NCI-H146 (cell line): Measurements from ENCODE around the gene PDX1.

ENCODE experiments used
- DNase-seq: peaks from one replicate; lab custom pipeline; 2025; lab: John Stamatoyannopoulos, UW

The PDX1 gene

DNA sequence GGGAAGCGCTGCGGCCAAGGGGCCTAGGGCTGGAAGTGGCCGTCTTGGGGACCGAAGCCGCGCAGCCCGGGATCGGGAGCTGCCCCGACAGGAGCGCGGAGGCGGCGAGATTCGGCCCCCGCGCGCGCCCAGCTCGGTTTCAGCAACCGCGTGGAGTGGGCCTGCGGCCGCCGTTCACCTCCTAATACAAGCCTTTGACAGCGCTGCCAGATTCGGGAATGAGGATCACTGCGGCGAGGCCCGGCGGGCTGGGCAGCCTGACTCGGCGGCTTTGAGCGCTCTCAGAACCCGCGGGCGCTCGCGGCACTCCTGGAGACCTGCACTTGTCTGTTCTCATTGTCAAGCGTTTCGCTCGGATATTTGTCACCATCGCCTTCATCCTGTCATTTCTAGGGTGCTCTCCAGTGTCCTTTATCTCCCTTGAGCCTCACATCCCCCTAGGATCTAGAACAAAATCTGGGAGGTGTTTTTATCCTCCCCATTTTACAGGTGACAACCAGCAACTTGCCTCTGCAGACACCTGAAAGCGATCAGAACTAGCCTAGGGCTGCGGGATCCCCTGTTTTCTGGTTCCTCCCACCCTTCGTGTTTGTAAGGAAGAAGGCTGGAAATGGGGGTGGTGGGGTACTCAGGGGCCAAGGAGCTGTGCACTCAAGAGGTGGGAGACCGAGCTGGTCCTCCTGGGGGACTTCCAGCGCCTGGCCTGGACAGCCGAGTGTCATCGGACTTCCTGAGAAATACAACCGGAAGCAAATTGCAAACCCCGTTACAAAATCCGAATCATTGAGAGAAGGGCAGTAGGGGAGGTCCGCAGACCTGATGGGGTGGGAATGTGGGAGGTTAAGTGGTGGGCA is 50.8 kb downstream of the PDX1 start:
- DNase-seq: no peak

GRCh38 chr13:27971236-27971645 is 51.4 kb downstream of the PDX1 start:
- DNase-seq: no peak

DNA sequence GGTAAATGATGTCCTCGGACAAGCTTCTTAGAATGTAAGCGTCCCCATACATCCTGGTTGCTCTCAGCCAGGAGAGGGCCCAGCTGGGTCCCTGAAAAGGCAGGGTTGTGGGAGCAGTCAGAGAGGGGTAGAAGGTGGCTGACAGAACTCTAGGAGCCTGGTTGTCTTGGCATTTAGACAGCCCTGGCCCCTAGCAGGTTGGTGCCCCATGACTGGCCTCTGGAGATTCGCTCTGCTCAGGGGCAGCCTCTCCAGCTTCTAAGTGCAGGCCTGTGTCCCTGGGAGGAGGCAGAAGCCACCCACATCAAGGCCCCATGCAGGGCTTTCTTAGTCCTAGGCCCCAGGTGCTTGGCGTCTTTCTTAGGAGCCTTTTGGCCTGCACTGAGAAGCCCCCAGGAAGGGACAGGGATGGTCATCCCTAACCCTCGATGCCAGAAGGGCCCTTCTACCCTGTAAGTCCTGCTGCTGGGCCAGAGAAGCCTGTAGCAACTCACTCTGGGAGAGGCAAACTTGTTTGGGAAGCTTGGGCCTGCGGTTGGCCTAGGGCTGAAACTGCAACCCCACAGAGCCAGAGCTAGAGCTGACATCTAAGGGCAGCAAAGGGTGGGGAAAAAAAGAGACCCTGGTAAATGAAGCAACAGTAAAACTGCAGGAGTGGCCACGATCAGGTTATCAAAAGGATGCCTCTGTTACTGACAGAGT is 52.1 kb downstream of the PDX1 start:
- DNase-seq: no peak

- no peak for DNase-seq
Measured at GRCh38 chr13:27972478-27972820, 52.6 kb downstream of the PDX1 start.

DNA sequence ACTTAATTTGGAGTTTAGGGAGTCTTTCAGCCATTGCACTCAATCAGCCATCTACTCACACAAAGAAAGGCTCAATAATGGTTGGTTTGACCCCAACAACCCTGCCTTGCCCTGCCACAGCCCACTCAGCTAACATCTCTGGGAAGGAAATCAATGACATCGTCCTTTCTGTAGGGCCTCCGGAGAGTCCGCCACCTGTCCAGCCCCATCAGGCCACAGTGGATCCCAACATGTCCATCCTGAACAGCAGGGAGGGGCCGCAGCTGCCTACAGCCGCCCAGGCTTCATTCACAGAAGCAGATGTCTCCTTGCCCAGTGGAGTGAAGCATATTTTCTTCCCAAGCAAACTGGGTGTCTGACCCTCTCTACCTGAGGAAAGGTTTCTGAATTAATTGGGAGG is 53.5 kb downstream of the PDX1 start:
- DNase-seq: no peak

DNA sequence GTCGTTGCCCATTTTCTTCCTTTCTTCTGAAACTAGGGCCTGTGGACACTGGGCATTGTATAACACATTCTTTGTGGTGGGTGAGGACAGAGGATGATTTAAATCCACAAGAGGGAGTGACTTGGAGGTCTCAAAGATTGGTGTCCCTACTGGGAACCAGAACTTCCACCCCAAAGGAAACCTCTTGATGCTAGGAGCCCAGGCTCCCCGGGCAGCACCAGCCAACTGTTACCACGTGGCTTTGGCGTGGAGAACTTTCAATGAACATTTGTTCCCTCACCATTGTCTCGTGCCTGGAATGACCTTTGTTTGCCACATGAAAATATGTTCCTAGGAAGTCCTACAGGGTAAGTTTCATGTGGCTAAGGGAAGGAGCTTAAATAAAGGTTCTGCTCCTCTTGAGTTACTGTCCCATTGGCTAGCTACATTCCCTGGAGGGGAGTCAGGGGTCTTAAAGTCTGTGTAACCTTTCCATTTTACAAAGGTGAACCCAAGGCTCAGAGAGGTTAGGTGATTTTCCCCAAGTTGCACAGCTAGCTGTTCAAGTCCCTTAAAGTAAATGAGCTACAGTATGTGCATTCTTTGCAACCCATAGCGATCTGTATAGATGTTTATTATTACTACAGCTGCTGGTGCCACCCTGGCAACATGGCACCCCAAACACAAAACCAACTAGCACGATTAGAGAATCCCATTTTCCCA is 54.3 kb downstream of the PDX1 start:
- DNase-seq: no peak
